ENCODE results near the gene PDLIM7.

- TF ChIP-seq EZH2 (IDR thresholded peaks at IDR 0.05; ENCODE audit: low read depth, unreplicated experiment) (no peak), CTCF (conservative IDR thresholded peaks at IDR 0.05; ENCODE audit: low read depth in 2 of 2) (no peak), POLR2AphosphoS5 (IDR thresholded peaks at IDR 0.05; ENCODE audit: low read depth) (no peak), CREB1 (CRISPR knock-in tag; IDR thresholded peaks at IDR 0.05; ENCODE audit: low read depth) (no peak), ZNF331 (CRISPR knock-in tag; IDR thresholded peaks at IDR 0.05; ENCODE audit: low read depth) (no peak), REST (IDR thresholded peaks at IDR 0.05; ENCODE audit: unreplicated experiment) (no peak), EZH2phosphoT487 (IDR thresholded peaks at IDR 0.05; ENCODE audit: unreplicated experiment) (no peak), JUNB (IDR thresholded peaks at IDR 0.05; ENCODE audit: unreplicated experiment) (no peak), ZNF114 (CRISPR knock-in tag; IDR thresholded peaks at IDR 0.05) (no peak), STAT1 (IDR thresholded peaks at IDR 0.05; ENCODE audit: unreplicated experiment) (no peak)
Observed at GRCh38 chr5:177483042-177483441, 14.4 kb downstream of the PDLIM7 start.
